Lower leg skin (tissue), 4 donors: Measurements from ENCODE around the gene WWOX. TPM values are rescaled to one million over a fixed set of nuclear protein-coding genes. Genes with fewer than 3 reads are reported as not detected.

ENCODE experiments used
- DNase-seq, 2 donors: peaks; one replicate each; pipeline ENCODE4 v3.0.0-alpha.2; 2019; ENCODE audit warnings: low spot score in 2 of 2
- H3K4me3 ChIP-seq: fragments of 200-600 bp; sonication (generic); 2 replicates; pipeline ENCODE4 v1.5.1; 2017; ENCODE audit warnings: mild to moderate bottlenecking, low read depth; ENCODE audit not compliant: poor library complexity, severe bottlenecking
- CTCF ChIP-seq, 3 donors: fragments of 450-650 bp; IDR thresholded peaks; one replicate each; pipeline ENCODE4 v1.5.1; 2016; ENCODE audit warnings: antibody characterized with exemption in 3 of 3, mild to moderate bottlenecking in 3 of 3, moderate library complexity in 2 of 3
- POLR2A ChIP-seq, 2 donors: fragments of 450-650 bp; IDR thresholded peaks; one replicate each; pipeline ENCODE4 v1.6.1; 2016 to 2017; ENCODE audit warnings: antibody characterized with exemption in 2 of 2, mild to moderate bottlenecking in 1 of 2, moderate library complexity in 1 of 2
- WGBS, 2 donors: methylation state at CpG; one replicate each; pipeline ENCODE4 v1.1.5; 2018; 5-methylcytosine and 5-hydroxymethylcytosine counted together
- intact Hi-C: fragments of 100-400 bp; cut with DNase I; formaldehyde crosslinking; loops from one replicate; pipeline ENCODE4 v1.15.0; 2023; ENCODE audit warnings: low total_unique reads
- total RNA-seq, 4 donors: library from RNA; depleted of rRNA; stranded (reverse); fragments of >200 nt; gene quantifications; one replicate each; pipeline ENCODE4 v1.1.0, GENCODE V29; 2016

WWOX gene
- total RNA-seq, 4 donors from 2014 or later = 21.0 to 82.7 (median 36.1) TPM

- 92 to 96% methylated on average over 4 of the region's 4 CpGs for whole genome bisulfite sequencing, 2 donors
These were observed 937.1 kb downstream of the WWOX start for GRCh38 chr16:79036541-79036940.

DNA sequence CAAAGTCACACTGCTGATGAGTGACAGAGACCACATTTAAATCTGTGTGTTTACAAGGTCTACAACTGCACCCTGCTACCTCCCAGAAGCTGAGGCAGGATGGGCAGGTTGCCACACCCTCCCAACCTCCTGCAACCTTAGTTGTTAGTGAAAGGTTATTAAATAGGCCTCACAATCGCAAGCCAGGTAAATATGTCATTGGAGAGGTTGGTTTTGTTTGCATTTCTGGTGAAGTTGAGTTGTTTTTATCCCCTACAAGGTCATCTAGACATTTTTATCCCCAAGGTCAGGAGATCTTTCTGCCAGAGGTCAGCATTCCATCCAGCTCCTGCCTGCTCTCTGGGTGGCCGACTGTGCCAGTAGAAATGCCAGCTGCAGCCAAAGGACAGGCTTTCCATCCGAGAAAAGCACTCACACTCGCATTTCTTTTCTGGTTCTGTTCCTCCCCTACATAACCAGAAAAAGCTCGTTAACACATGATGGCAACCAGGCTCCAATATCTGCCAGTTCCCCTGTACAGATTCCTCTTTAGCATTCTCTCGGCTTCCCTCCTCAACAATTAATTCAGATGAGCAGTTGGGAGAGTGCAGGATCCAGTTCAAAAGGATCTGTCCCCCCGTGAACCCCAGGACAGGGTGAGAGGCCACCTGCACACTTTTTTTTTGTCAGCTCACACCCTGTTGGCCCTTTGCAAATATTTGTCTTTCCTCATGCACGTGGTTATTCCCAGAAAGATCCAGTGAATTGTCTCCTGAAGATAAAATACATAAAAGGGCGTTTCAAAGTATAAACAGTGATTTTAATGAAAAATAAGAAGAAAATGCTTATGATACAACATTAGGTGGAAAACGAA lies 938.3 kb downstream of the WWOX start:
- intact Hi-C loops = no loop called here
- TF ChIP-seq POLR2A (IDR thresholded peaks at IDR 0.05) (no peak), CTCF (IDR thresholded peaks at IDR 0.05) (no peak)
- no peak overlapping the region for H3K4me3 ChIP-seq
- WGBS, 2 donors = 75 to 81% methylated on average over 10 of the region's 10 CpGs
- DNase-seq = no peak

More at GRCh38 chr16:79036541-79036940, 937.1 kb downstream of the WWOX start:
- no peak for DNase-seq
- TF ChIP-seq POLR2A (IDR thresholded peaks at IDR 0.05) (no peak), CTCF (IDR thresholded peaks at IDR 0.05) (no peak)
- H3K4me3 ChIP-seq = no peak overlapping the region
- intact Hi-C loops = no loop called here

- 84 to 85% methylated on average over 8 of the region's 8 CpGs for WGBS, 2 donors
These were observed 941.8 kb downstream of the WWOX start for GRCh38 chr16:79041206-79041605.

GRCh38 chr16:79042141-79042540 lies 942.7 kb downstream of the WWOX start:
- intact Hi-C loops = no loop called here
- no peak for TF ChIP-seq CTCF (IDR thresholded peaks at IDR 0.05)
- TF ChIP-seq POLR2A (IDR thresholded peaks at IDR 0.05) = no peak
- 90 to 95% methylated on average over 2 of the region's 2 CpGs for WGBS, 2 donors
- H3K4me3 ChIP-seq = no peak overlapping the region
- no peak for DNase-seq

More at GRCh38 chr16:79041206-79041605, 941.8 kb downstream of the WWOX start:
- TF ChIP-seq CTCF (IDR thresholded peaks at IDR 0.05) = no peak
- TF ChIP-seq POLR2A (IDR thresholded peaks at IDR 0.05) = no peak
- intact Hi-C loops = no loop called here
- peak overlapping the region; percentile 5 for H3K4me3 ChIP-seq
- DNase-seq = no peak

- intact Hi-C loops = no loop called here
- 56% methylated on average over 3 of the region's 3 CpGs for WGBS, 2 donors
- no peak for DNase-seq
- H3K4me3 ChIP-seq = no peak overlapping the region
- no peak for TF ChIP-seq CTCF (IDR thresholded peaks at IDR 0.05)
- no peak for TF ChIP-seq POLR2A (IDR thresholded peaks at IDR 0.05)
These were observed 943.4 kb downstream of the WWOX start for GRCh38 chr16:79042886-79043285.
